ENCODE measurements around the gene FAM114A2.
"Not testable (repeated sequence)": the region's sequence is repeated elsewhere in the genome, so short reads cannot be mapped to it uniquely, and the experiment has no call there.

Gene FAM114A2

GRCh38 chr5:154038707-154039457, at the start of gene FAM114A2, which contains the start of gene MFAP3:
Gene FAM114A2, minus strand, starts transcription at chr5:154038910. Its CDS starts 3,957 bp downstream, at chr5:154034953.
Gene MFAP3, plus strand, starts transcription at chr5:154038967. Its CDS starts 10,756 bp downstream, at chr5:154049723.
- peak; percentile 93 for DNase-seq

DNA sequence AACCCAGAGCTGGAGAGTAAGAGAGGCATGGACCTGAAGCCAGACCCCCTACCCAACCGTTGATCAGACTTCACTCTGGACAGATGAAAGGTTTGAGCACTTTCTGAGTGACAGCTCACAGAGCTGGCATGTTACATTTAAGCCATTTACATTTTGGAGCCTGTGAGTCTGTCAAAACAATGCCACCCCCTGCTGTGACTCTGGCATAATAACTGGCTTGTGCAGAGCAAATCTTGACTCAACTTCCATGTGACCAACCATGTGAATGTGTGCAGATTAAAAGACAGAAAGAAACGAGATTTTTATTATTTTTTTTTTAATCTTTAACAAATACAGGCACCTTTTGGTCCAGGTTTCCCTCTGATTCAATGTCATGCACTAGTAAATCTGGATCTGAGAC, 48.5 kb upstream of the FAM114A2 start:
- no peak for DNase-seq

GRCh38 chr5:154086641-154087040, 47.9 kb upstream of the FAM114A2 start:
- DNase-seq: no peak

GRCh38 chr5:154086146-154086545, 47.4 kb upstream of the FAM114A2 start:
- DNase-seq: no peak

- no peak for DNase-seq
Measured at GRCh38 chr5:154084062-154084639, 45.4 kb upstream of the FAM114A2 start.

DNA sequence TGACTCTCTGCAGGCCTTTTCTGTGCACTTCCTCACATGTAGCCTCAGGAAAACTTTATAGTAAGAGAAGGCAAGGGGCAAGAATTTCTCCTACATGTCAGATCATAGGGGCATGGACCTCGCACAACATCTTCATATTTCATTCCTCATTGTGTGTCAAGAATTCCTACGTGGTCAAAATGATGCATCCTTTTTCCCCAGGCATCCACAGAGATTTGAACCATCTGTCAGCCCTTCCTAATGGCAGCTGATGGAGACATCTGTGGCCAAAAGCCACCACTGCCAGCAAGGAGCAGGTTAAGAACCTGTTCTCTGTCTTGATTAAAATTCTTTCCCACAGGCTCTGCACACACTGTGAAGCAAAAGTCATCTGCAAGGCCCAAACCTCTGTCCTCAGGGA, 42.5 kb upstream of the FAM114A2 start:
- DNase-seq: no peak

DNA sequence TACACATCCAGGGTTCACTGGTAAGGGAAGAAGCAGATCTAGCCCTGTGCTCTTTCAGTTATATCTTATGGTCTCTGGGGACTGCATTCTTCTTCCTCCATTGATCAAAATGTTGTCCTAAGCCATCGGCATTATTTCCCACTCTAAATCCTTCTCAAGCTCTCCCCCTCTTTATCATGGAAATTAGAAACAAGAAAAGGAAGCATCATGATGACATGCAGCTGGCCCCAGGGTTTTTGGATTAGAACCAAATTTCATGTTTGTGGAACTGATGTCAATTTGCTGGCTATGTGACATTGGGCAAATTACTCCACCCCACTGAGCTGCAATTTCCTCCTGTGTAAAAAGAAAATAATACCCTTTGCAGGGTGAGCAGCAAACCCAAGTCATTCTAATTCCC, 39.6 kb upstream of the FAM114A2 start:
- no peak for DNase-seq

GRCh38 chr5:154077696-154078095, 39.0 kb upstream of the FAM114A2 start:
- no peak for DNase-seq

GRCh38 chr5:154076240-154076922, 37.7 kb upstream of the FAM114A2 start:
- DNase-seq: no peak

DNA sequence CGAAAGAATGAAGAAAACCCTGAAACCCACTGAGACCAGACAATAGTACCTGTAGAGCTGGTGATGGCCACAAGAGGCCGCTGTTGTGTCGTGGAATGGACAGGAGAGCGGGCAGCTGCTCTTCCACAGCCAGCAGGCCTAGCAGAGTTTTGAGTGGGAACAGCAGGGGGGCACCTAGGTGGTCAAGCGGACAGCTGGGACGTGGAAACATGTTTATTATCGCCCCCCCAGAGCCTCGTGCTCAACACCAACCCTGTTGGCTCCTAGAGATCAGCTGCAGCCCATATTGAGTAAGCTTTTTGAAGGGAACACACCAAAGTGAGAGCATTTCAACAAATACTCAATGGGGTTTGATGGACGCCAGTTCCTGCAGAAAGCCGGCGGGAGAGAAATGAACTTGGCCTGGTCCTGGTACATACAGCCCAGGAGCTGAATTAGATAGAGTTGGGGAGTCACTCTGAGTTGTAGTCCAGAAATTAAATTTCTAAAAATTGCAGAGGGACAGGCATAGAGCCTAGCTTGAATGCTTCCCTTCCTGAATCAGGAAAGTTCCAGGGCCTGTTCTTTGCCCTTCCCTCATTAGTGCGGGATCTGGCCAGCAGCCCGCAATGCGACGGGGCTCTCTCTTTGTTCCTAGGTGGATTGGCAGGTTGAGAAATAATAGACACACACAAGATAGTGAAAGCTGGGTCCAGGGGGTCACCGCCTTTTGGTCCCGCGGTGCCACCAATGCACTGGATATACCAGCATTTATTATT, 33.9 kb upstream of the FAM114A2 start:
- peak; percentile 81 for DNase-seq

- no peak for DNase-seq
Measured at GRCh38 chr5:154071799-154072413, 33.2 kb upstream of the FAM114A2 start.

DNA sequence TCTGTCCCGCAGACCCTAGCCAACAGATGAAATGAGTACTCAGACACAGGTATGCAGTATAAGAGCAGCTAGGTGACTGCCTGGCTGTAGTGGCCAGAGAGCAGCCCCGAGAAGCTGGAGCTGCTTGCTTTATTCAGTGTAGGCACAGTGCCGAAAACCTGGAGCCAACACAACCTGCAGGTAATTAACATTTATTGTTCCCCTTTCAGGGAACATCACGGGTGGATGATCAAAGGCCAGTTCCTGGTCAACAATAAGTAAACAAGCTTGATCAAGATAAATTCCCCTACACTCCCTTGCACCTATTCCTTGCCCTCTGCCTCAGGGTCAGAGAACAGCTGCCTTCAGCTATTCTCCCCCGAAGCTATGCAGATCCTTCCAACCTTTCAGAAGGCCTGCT, 31.1 kb upstream of the FAM114A2 start:
- DNase-seq: not testable (repeated sequence)

- DNase-seq: no peak
Measured at GRCh38 chr5:154065971-154066370, 27.3 kb upstream of the FAM114A2 start.

GRCh38 chr5:154063372-154063771, 24.7 kb upstream of the FAM114A2 start:
- no peak for DNase-seq

DNA sequence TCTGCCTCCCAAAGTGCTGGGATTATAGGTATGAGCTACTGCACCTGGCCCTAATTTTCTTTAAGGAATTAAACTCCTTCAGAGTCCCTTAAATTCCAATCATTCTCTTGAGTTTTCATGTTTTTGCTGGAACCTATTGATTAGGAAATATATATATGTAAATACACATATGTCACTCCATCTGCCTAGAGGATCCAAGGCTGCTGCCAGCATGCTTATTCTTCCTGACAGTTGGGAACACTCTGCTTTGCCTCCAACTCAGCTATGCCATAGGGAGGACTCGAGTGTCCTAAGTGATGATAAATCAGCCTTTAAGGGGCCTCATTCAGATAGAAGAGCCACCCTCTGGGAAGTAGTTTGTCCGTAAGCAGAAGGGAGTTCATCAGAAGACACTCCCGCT, 21.9 kb upstream of the FAM114A2 start:
- DNase-seq: no peak

GRCh38 chr5:154059583-154059982, 20.9 kb upstream of the FAM114A2 start:
- no peak for DNase-seq

GRCh38 chr5:154059039-154059430, 20.3 kb upstream of the FAM114A2 start:
- no peak for DNase-seq

GRCh38 chr5:154058055-154059038, 19.6 kb upstream of the FAM114A2 start:
- DNase-seq: no peak

GRCh38 chr5:154055201-154055600, 16.5 kb upstream of the FAM114A2 start:
- DNase-seq: no peak

DNA sequence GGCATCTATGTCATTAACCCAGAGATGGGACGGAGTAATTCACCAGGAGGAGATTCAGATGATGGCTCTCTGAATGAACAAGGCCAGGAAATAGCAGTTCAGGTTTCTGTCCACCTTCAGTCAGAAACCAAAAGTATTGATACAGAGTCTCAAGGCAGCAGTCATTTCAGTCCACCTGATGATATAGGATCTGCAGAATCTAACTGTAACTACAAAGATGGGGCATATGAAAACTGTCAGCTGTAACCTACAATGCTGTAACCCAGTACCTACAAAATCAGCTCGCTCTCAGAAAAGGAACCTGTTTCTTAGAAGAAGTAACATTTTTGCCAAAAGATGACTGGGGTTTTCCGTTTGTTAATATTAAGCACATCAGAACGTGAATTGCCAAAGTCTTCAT, 14.8 kb upstream of the FAM114A2 start:
- DNase-seq: no peak

GRCh38 chr5:154049636-154050035, 10.9 kb upstream of the FAM114A2 start:
- no peak for DNase-seq

GRCh38 chr5:154047324-154047723, 8.6 kb upstream of the FAM114A2 start:
- no peak for DNase-seq

All from stimulated activated CD4-positive, alpha-beta T cell treated with anti-CD3 and anti-CD28 coated beads, Interleukin-1b, Interleukin-23, amount 100 ng/mL, for 48 hours (primary cell).